ENCODE results near the gene CETP. TPM values are rescaled to one million over a fixed set of nuclear protein-coding genes. Genes with fewer than 3 reads are reported as not detected.

Gene CETP
- total RNA-seq, 2 donors from 2014 or later, result 0.16 to 0.65 TPM

GRCh38 chr16:57026778-57027062 lies 65.0 kb downstream of the CETP start:
- no peak for ATAC-seq

GRCh38 chr16:57027067-57027466 lies 65.3 kb downstream of the CETP start:
- DNase-seq, result no peak
- intact Hi-C loops (cut with DNase I), result no loop called here
- no peak for ATAC-seq

More at GRCh38 chr16:57026778-57027062, 65.0 kb downstream of the CETP start:
- DNase-seq, result no peak
- intact Hi-C loops (cut with DNase I), result no loop called here

- intact Hi-C loops (cut with DNase I), result no loop called here
- no peak for ATAC-seq
- no peak for DNase-seq
Observed at GRCh38 chr16:57028086-57028485, 66.3 kb downstream of the CETP start.

- ATAC-seq (peak in 1 of 2 donors; percentile 32), DNase-seq (no peak)
- intact Hi-C loops (cut with DNase I), result no loop called here
Observed at GRCh38 chr16:57029161-57030160, 67.7 kb downstream of the CETP start.

GRCh38 chr16:57030346-57030902 lies 68.7 kb downstream of the CETP start:
- DNase-seq, result no peak
- intact Hi-C loops (cut with DNase I), result no loop called here
- ATAC-seq, result no peak

- no peak for ATAC-seq
- no peak for DNase-seq
- intact Hi-C loops (cut with DNase I), result no loop called here
Observed at GRCh38 chr16:57031156-57031555, 69.4 kb downstream of the CETP start.

GRCh38 chr16:57032346-57032745 lies 70.6 kb downstream of the CETP start:
- ATAC-seq, result no peak

GRCh38 chr16:57032931-57033330 lies 71.2 kb downstream of the CETP start:
- intact Hi-C loops (cut with DNase I), result no loop called here
- ATAC-seq, result no peak

More at GRCh38 chr16:57032346-57032745, 70.6 kb downstream of the CETP start:
- DNase-seq, result no peak
- intact Hi-C loops (cut with DNase I), result no loop called here

More at GRCh38 chr16:57032931-57033330, 71.2 kb downstream of the CETP start:
- DNase-seq, result no peak

Other genes starting within 250 kb of the CETP start
- 10 to 100 TPM; 29.9 to 38.6 TPM for gene NUP93, start 231.8 kb upstream of the CETP start, total RNA-seq
- not detected for gene SLC12A3, start 96.7 kb upstream of the CETP start, total RNA-seq
- gene HERPUD1, start 29.8 kb upstream of the CETP start, total RNA-seq, result 100 to 1,000 TPM; 105 to 113 TPM
- gene NLRC5, start 27.6 kb downstream of the CETP start, total RNA-seq, result 10 to 100 TPM; 14.2 to 31.5 TPM
- gene CPNE2, start 130.6 kb downstream of the CETP start, total RNA-seq, result 10 to 100 TPM; 16.1 to 17.6 TPM
- 10 to 100 TPM; 52.2 to 60.3 TPM for gene PSME3IP1, start 224.1 kb downstream of the CETP start, total RNA-seq
- 10 to 100 TPM; 13.4 to 16.5 TPM for gene RSPRY1, start 224.4 kb downstream of the CETP start, total RNA-seq

Data from left cardiac atrium (tissue), 4 donors.